Suprapubic skin (tissue), 3 donors: ENCODE data around the gene HASPIN.

Source experiments
- CTCF ChIP-seq, 2 donors: fragments of 200-600 bp in 1 of 2; fragments of 450-650 bp in 1 of 2; sonication (generic) in 1 of 2; IDR thresholded peaks; one replicate each; pipeline ENCODE4 v1.5.1; 2016 to 2019; ENCODE audit warnings: antibody characterized with exemption in 2 of 2, mild to moderate bottlenecking in 1 of 2, moderate library complexity in 1 of 2
- EP300 ChIP-seq: sonication (generic); formaldehyde crosslinking; IDR thresholded peaks from one replicate; pipeline ENCODE4 v1.6.1; 2017; ENCODE audit warnings: antibody characterized with exemption
- POLR2A ChIP-seq, 2 donors: fragments of 450-650 bp; IDR thresholded peaks; one replicate each; pipeline ENCODE4 v1.6.1; 2017; ENCODE audit warnings: antibody characterized with exemption in 2 of 2, mild to moderate bottlenecking in 2 of 2, moderate library complexity in 2 of 2

GRCh38 chr17:3723188-3723555 is 531 bp upstream of the HASPIN start:
- TF ChIP-seq CTCF (IDR thresholded peaks at IDR 0.05) (peak in 1 of 2 donors; percentile 24), EP300 (no peak), POLR2A (IDR thresholded peaks at IDR 0.05) (no peak)
